Duodenal mucosa (tissue), 2 donors: Measurements from ENCODE around the gene TECR.
A peak's percentile ranks its signal among the peaks of the same experiment; 100 is the strongest.

Experiments used
- H3K27ac ChIP-seq: one replicate; pipeline ENCODE4 v1.7.0; 2013; ENCODE audit warnings: low read depth, low read length
- H3K27me3 ChIP-seq, 2 donors: one replicate each; pipeline ENCODE4 v1.7.0; 2013; ENCODE audit warnings: low read length in 2 of 2, control low read depth in 1 of 2; ENCODE audit not compliant: insufficient read depth in 2 of 2, control insufficient read depth in 1 of 2
- H3K36me3 ChIP-seq, 2 donors: one replicate each; pipeline ENCODE4 v1.7.0; 2013; ENCODE audit warnings: low read length in 2 of 2, control low read depth in 1 of 2; ENCODE audit not compliant: insufficient read depth in 2 of 2, control insufficient read depth in 1 of 2
- H3K4me1 ChIP-seq, 2 donors: one replicate each; pipeline ENCODE4 v1.7.0; 2013; ENCODE audit warnings: low read length in 2 of 2, control low read depth in 1 of 2; ENCODE audit not compliant: insufficient read depth in 2 of 2, control insufficient read depth in 1 of 2
- H3K4me3 ChIP-seq, 2 donors: one replicate each; pipeline ENCODE4 v1.7.0; 2013; ENCODE audit warnings: low read length in 2 of 2, low read depth in 1 of 2
- H3K9ac ChIP-seq, 2 donors: one replicate each; pipeline ENCODE4 v1.7.0; 2013; ENCODE audit warnings: low read length in 2 of 2, low read depth in 1 of 2
- H3K9me3 ChIP-seq, 2 donors: one replicate each; pipeline ENCODE4 v1.7.0; 2013; ENCODE audit warnings: low read length in 2 of 2, control low read depth in 1 of 2; ENCODE audit not compliant: control insufficient read depth in 1 of 2

TECR gene

GRCh38 chr19:14567079-14567478 is 37.7 kb downstream of the TECR start:
- no peak overlapping the region for H3K27ac ChIP-seq
- H3K4me3 ChIP-seq = no peak overlapping the region
- H3K9ac ChIP-seq = no peak overlapping the region
- no peaks in the 10 kb centered on the region for H3K27me3 ChIP-seq
- peaks cover 13 to 16% of the 10 kb centered on the region in 2 donors for H3K4me1 ChIP-seq
- no peaks in the 10 kb centered on the region for H3K9me3 ChIP-seq
- peaks cover 8 to 42% of the 10 kb centered on the region in 2 donors for H3K36me3 ChIP-seq

DNA sequence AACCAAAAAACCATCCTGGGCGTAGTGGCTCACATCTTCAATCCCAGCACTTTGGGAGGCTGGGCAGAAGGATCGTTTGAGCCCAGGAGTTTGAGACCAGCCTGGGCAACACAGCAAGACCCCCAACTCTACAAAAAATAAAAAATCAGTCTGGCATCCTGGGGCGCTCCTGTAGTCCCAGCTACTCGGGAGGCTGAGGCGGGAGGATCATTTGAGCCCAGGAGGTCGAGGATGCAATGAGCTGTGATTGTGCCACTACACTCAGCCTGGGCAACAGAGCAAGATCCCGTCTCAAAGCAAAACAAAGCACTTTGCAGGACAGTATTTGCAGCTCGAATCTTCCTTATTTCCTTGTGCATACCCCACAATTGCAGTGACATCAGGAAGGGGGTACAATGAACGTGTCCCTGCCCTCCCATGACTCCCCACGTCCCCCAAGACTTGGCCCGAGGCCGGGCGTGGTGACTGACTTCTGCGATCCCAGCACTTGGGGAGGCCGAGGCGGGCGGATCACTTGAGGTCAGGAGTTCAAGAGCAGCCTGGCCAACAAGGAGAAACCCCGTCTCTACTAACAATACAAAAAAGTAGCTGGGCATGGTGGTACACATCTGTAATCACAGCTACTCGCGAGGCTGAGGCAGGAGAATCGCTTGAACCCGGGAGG is 41.6 kb downstream of the TECR start:
- no peak overlapping the region for H3K27ac ChIP-seq
- peaks cover 13 to 26% of the 10 kb centered on the region in 2 donors for H3K4me1 ChIP-seq
- H3K27me3 ChIP-seq = no peaks in the 10 kb centered on the region
- peaks cover 4 to 22% of the 10 kb centered on the region in 2 donors for H3K36me3 ChIP-seq
- H3K9ac ChIP-seq = peak overlapping the region; percentile 66 to 96
- no peaks in the 10 kb centered on the region for H3K9me3 ChIP-seq
- peak overlapping the region; percentile 92 to 99 for H3K4me3 ChIP-seq

- Histone ChIP-seq H3K4me3 (peak within 1 kb of the TSS; percentile 92 to 99), H3K27me3 (no peaks in the 10 kb centered on the region), H3K36me3 (peaks cover 4 to 16% of the 10 kb centered on the region in 2 donors), H3K4me1 (peaks cover 13 to 26% of the 10 kb centered on the region in 2 donors), H3K9me3 (no peaks in the 10 kb centered on the region), H3K9ac (peak within 1 kb of the TSS; percentile 66 to 96), H3K27ac (peak within 1 kb of the TSS; percentile 74)
Measured at GRCh38 chr19:14571695-14572490, 42.5 kb downstream of the TECR start, which contains the start of gene NDUFB7. TSS of gene NDUFB7 (minus strand) at chr19:14572066. CDS start at chr19:14572000, 66 bp downstream.

- H3K9ac ChIP-seq = no peak overlapping the region
- H3K27me3 ChIP-seq = no peaks in the 10 kb centered on the region
- H3K4me1 ChIP-seq = peaks cover 8 to 20% of the 10 kb centered on the region in 2 donors
- H3K9me3 ChIP-seq = no peaks in the 10 kb centered on the region
- H3K36me3 ChIP-seq = no peaks in the 10 kb centered on the region
- no peak overlapping the region for H3K4me3 ChIP-seq
- H3K27ac ChIP-seq = no peak overlapping the region
Measured at GRCh38 chr19:14575428-14575980, 46.1 kb downstream of the TECR start.

GRCh38 chr19:14576363-14576762 is 47.0 kb downstream of the TECR start:
- H3K4me3 ChIP-seq = no peak overlapping the region
- no peaks in the 10 kb centered on the region for H3K27me3 ChIP-seq
- H3K27ac ChIP-seq = no peak overlapping the region
- no peaks in the 10 kb centered on the region for H3K36me3 ChIP-seq
- H3K9me3 ChIP-seq = no peaks in the 10 kb centered on the region
- H3K4me1 ChIP-seq = peaks cover 0 to 12% of the 10 kb centered on the region in 2 donors
- H3K9ac ChIP-seq = no peak overlapping the region

- Histone ChIP-seq H3K27ac (no peak overlapping the region), H3K27me3 (no peaks in the 10 kb centered on the region), H3K4me1 (peaks cover 0 to 10% of the 10 kb centered on the region in 2 donors), H3K4me3 (no peak overlapping the region), H3K9me3 (no peaks in the 10 kb centered on the region), H3K9ac (no peak overlapping the region), H3K36me3 (no peaks in the 10 kb centered on the region)
Measured at GRCh38 chr19:14577264-14577663, 47.9 kb downstream of the TECR start.

- no peak overlapping the region for H3K4me3 ChIP-seq
Measured at GRCh38 chr19:14577885-14578427, 48.6 kb downstream of the TECR start.

GRCh38 chr19:14580623-14581237 is 51.3 kb downstream of the TECR start:
- Histone ChIP-seq H3K9ac (no peak overlapping the region), H3K27me3 (no peaks in the 10 kb centered on the region), H3K4me1 (no peaks in the 10 kb centered on the region), H3K4me3 (no peak overlapping the region), H3K27ac (no peak overlapping the region), H3K9me3 (no peaks in the 10 kb centered on the region), H3K36me3 (no peaks in the 10 kb centered on the region)

More at GRCh38 chr19:14577885-14578427, 48.6 kb downstream of the TECR start:
- peaks cover 0 to 10% of the 10 kb centered on the region in 2 donors for H3K4me1 ChIP-seq
- no peaks in the 10 kb centered on the region for H3K27me3 ChIP-seq
- H3K9me3 ChIP-seq = no peaks in the 10 kb centered on the region
- no peaks in the 10 kb centered on the region for H3K36me3 ChIP-seq
- no peak overlapping the region for H3K9ac ChIP-seq
- no peak overlapping the region for H3K27ac ChIP-seq

GRCh38 chr19:14582894-14583340 is 53.5 kb downstream of the TECR start, which contains the start of gene CLEC17A:
TSS of gene CLEC17A (plus strand) at chr19:14583084. CDS start at chr19:14583161, 77 bp downstream.
- Histone ChIP-seq H3K27me3 (no peaks in the 10 kb centered on the region), H3K4me3 (no peak within 1 kb of the TSS), H3K27ac (no peak within 1 kb of the TSS), H3K36me3 (no peaks in the 10 kb centered on the region), H3K9me3 (no peaks in the 10 kb centered on the region), H3K9ac (no peak within 1 kb of the TSS), H3K4me1 (no peaks in the 10 kb centered on the region)
